ENCODE data around the gene STEAP4. TPM values are rescaled to one million over a fixed set of nuclear protein-coding genes. Genes with fewer than 3 reads are reported as not detected.

Gene STEAP4
- total RNA-seq, 2 donors from 2014 or later, result 9.6 to 44.2 TPM

DNA sequence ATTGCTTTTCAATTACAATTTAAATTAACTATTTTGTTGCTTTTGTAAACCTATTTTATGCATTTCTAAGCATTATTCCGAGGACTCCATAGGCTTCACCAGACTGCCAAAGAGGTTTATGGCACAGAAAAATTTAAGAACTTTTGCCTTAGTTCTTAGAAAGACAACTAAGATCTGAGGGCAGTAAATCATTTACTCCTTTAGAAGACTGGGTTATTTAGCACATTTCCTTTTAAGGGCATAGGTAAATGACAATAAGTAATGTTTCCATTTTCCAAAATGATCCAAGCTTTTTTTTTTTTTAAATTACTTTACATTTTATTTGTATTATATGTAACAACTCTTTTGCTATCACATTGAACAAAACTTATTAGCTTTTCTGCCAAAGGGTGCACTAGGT is 15.0 kb upstream of the STEAP4 start:
- Histone ChIP-seq H3K4me1 (peaks cover 0 to 5% of the 10 kb centered on the region in 2 donors), H3K27ac (no peak overlapping the region), H3K9me3 (no peaks in the 10 kb centered on the region), H3K27me3 (no peaks in the 10 kb centered on the region), H3K36me3 (no peaks in the 10 kb centered on the region), H3K4me3 (no peak overlapping the region)
- TF ChIP-seq, protein P1, sequence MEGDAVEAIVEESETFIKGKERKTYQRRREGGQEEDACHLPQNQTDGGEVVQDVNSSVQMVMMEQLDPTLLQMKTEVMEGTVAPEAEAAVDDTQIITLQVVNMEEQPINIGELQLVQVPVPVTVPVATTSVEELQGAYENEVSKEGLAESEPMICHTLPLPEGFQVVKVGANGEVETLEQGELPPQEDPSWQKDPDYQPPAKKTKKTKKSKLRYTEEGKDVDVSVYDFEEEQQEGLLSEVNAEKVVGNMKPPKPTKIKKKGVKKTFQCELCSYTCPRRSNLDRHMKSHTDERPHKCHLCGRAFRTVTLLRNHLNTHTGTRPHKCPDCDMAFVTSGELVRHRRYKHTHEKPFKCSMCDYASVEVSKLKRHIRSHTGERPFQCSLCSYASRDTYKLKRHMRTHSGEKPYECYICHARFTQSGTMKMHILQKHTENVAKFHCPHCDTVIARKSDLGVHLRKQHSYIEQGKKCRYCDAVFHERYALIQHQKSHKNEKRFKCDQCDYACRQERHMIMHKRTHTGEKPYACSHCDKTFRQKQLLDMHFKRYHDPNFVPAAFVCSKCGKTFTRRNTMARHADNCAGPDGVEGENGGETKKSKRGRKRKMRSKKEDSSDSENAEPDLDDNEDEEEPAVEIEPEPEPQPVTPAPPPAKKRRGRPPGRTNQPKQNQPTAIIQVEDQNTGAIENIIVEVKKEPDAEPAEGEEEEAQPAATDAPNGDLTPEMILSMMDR (IDR thresholded peaks at IDR 0.05), result no peak
- DNase-seq (ENCODE audit: low spot score), result no peak

DNA sequence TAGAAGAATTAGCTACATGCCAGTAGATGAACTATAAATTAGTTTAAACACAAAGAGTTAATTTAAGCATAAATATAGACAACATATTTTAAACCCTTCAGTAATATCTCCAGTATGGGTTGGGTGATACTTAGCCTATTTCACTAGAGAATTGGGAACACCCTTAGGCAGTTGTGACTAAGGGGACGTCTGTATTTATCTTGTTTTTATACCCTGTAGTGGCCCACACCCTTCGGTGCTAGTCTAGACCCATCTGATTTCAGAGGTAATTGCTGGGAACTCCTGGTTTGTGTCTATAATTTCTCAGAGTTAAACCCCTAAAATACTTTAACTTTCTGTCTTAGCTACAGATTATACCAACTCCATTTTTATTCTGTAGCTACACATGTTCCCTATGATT is 11.5 kb upstream of the STEAP4 start:
- no peaks in the 10 kb centered on the region for H3K9me3 ChIP-seq
- no peak for DNase-seq (ENCODE audit: low spot score)
- no peak overlapping the region for H3K4me3 ChIP-seq
- H3K27me3 ChIP-seq, result no peaks in the 10 kb centered on the region
- H3K27ac ChIP-seq, result no peak overlapping the region
- H3K4me1 ChIP-seq, result peaks cover 0 to 16% of the 10 kb centered on the region in 2 donors
- H3K36me3 ChIP-seq, result no peaks in the 10 kb centered on the region
- TF ChIP-seq, protein P1 (IDR thresholded peaks at IDR 0.05), result no peak

DNA sequence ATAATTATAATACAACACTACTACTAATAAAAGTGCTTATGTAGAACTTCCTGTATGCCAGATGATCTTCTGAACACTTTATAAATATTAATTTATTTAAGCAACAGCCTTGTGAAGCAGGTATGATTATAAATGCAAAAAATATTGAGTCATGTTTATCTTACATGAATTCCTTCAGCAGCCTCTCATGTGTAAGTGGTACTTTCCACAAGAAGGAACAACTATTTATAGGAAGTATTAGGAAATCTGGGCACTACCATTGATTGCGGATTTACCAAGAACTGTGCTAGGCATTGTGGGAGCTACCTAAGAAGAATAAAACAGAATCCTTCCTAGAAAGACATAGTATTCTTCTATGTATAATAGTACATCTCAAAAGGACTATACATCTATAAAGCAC is 10.7 kb upstream of the STEAP4 start:
- no peaks in the 10 kb centered on the region for H3K36me3 ChIP-seq
- no peak overlapping the region for H3K27ac ChIP-seq
- DNase-seq (ENCODE audit: low spot score), result no peak
- H3K4me1 ChIP-seq, result peaks cover 0 to 21% of the 10 kb centered on the region in 2 donors
- H3K9me3 ChIP-seq, result no peaks in the 10 kb centered on the region
- TF ChIP-seq, protein P1 (IDR thresholded peaks at IDR 0.05), result no peak
- H3K27me3 ChIP-seq, result no peaks in the 10 kb centered on the region
- H3K4me3 ChIP-seq, result no peak overlapping the region

DNA sequence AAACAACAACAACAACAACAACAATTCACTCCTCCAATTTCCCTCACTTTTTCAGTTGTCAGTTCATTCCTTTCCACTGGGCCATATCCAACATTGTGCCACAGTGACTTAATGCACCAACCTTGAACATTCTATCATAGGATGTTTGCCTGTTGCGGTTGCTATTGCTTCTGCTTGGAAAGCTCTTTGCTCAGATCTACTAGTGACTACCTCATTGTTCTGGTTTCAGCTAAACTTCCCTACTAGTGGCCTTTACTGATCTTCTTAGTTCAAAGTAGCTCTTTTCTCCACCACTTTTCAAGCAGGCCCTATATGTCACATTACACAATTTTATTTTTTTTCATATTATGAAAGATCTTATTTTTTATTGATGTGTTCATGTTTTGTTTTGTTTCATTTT is 9.8 kb upstream of the STEAP4 start:
- Histone ChIP-seq H3K4me3 (no peak overlapping the region), H3K36me3 (no peaks in the 10 kb centered on the region), H3K27me3 (no peaks in the 10 kb centered on the region), H3K27ac (no peak overlapping the region), H3K9me3 (no peaks in the 10 kb centered on the region), H3K4me1 (peaks cover 0 to 24% of the 10 kb centered on the region in 2 donors)
- no peak for DNase-seq (ENCODE audit: low spot score)
- TF ChIP-seq, protein P1 (IDR thresholded peaks at IDR 0.05), result no peak

DNA sequence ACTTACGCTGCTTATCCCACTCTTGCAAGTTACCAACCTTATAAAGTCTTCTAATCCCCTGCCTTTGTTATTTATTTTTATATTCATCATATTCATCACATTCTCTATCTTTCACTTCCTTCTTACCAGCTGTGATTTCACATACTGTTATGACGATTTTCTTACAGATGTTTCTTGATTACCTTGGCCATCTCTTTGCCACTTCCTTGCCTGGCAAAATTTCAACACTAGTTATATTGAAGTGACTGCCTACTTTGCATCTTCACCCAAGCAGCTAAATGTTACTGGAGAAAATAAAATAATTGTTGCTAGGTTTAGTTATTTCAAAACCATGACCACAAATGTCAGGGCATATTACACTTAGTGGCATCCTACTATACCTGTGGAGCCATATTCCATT is 8.8 kb upstream of the STEAP4 start:
- TF ChIP-seq, protein P1 (IDR thresholded peaks at IDR 0.05), result no peak
- no peak for DNase-seq (ENCODE audit: low spot score)
- H3K36me3 ChIP-seq, result no peaks in the 10 kb centered on the region
- H3K27ac ChIP-seq, result no peak overlapping the region
- H3K27me3 ChIP-seq, result no peaks in the 10 kb centered on the region
- peaks cover 0 to 33% of the 10 kb centered on the region in 2 donors for H3K4me1 ChIP-seq
- no peaks in the 10 kb centered on the region for H3K9me3 ChIP-seq
- H3K4me3 ChIP-seq, result no peak overlapping the region

DNA sequence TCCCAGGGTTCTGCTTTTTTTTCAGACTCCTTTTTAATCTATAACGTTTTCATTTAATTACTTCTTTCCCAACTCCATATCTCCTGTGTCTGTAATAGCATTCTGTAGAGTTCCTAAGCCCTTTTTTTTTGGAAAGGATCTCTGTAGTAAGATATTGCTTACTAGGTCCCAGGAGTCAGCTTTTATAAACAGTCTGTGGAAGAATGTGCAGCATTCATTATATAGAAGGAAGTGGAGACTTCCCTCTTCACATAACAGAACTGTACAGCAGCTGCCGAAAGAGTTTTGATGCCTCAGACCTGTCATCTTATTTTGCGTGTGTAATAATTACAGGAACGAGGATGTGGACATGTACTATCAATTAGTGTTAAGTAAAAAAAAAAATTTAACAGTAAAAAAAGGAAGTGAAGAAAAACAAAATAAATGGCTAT is 7.4 kb upstream of the STEAP4 start:
- Histone ChIP-seq H3K9me3 (no peaks in the 10 kb centered on the region), H3K4me3 (no peak overlapping the region), H3K27me3 (no peaks in the 10 kb centered on the region), H3K27ac (no peak overlapping the region), H3K4me1 (peaks cover 0 to 37% of the 10 kb centered on the region in 2 donors), H3K36me3 (no peaks in the 10 kb centered on the region)
- TF ChIP-seq, protein P1 (IDR thresholded peaks at IDR 0.05), result no peak
- no peak for DNase-seq (ENCODE audit: low spot score)

Measured in right atrium auricular region (tissue), 2 donors.